DOHH2 (cell line): ENCODE data around the gene MCFD2.

Source experiments
- H3F3A ChIP-seq: fragments of 200-600 bp; sonication (generic), shearing (Covaris generic); 2 replicates; pipeline ENCODE4 v1.6.0; 2016; ENCODE audit warnings: antibody characterized with exemption, mild to moderate bottlenecking; ENCODE audit not compliant: control insufficient read depth, insufficient read depth
- H3K27ac ChIP-seq: fragments of 200-600 bp; sonication (generic); 2 replicates; pipeline ENCODE4 v1.5.1; 2014; ENCODE audit warnings: low read depth, mild to moderate bottlenecking, low read length, moderate library complexity
- H3K27me3 ChIP-seq: fragments of 200-600 bp; sonication (generic); 2 replicates; pipeline ENCODE4 v1.6.1; 2014; ENCODE audit warnings: mild to moderate bottlenecking, low read length, mixed read lengths; ENCODE audit not compliant: control insufficient read depth
- H3K36me3 ChIP-seq: fragments of 200-600 bp; sonication (generic); 2 replicates; pipeline ENCODE4 v1.6.1; 2014; ENCODE audit warnings: mild to moderate bottlenecking, low read length, moderate library complexity, mixed read lengths; ENCODE audit not compliant: control insufficient read depth
- H3K4me1 ChIP-seq: fragments of 200-600 bp; sonication (generic); 2 replicates; pipeline ENCODE4 v1.6.1; 2014; ENCODE audit warnings: mild to moderate bottlenecking, low read length, mixed read lengths; ENCODE audit not compliant: control insufficient read depth
- H3K4me2 ChIP-seq: fragments of 200-600 bp; sonication (generic); 2 replicates; pipeline ENCODE4 v1.6.0; 2014; ENCODE audit warnings: mild to moderate bottlenecking, low read length, moderate library complexity
- H3K4me3 ChIP-seq: fragments of 200-600 bp; sonication (generic); 2 replicates; pipeline ENCODE4 v1.5.1; 2014; ENCODE audit warnings: mild to moderate bottlenecking, low read length, mixed read lengths
- H3K79me2 ChIP-seq: fragments of 200-600 bp; sonication (generic); 2 replicates; pipeline ENCODE4 v1.6.1; 2014; ENCODE audit warnings: mild to moderate bottlenecking, low read length, mixed read lengths; ENCODE audit not compliant: control insufficient read depth
- H3K9me2 ChIP-seq: fragments of 200-600 bp; sonication (generic); replicated peaks from 2 replicates; pipeline ENCODE4 v1.6.1; 2014; ENCODE audit warnings: mild to moderate bottlenecking, low read length, mixed read lengths; ENCODE audit not compliant: control insufficient read depth
- H3K9me3 ChIP-seq: fragments of 200-600 bp; sonication (generic); 2 replicates; pipeline ENCODE4 v1.6.1; 2014; ENCODE audit warnings: antibody characterized with exemption, low read length, mixed read lengths; ENCODE audit not compliant: control insufficient read depth, insufficient read depth
- H4K20me1 ChIP-seq: fragments of 200-600 bp; sonication (generic); 2 replicates; pipeline ENCODE4 v1.6.0; 2014; ENCODE audit warnings: low read depth, mild to moderate bottlenecking, antibody characterized with exemption, low read length, moderate library complexity; ENCODE audit not compliant: control insufficient read depth, insufficient read depth
- EZH2phosphoT487 ChIP-seq: fragments of 200-600 bp; sonication (generic); IDR thresholded peaks from 2 replicates; pipeline ENCODE4 v1.6.1; 2017; ENCODE audit warnings: borderline replicate concordance, mild to moderate bottlenecking, antibody characterized with exemption, low read length, moderate library complexity, mixed read lengths
- TF ChIP-seq, protein P1 (sequence below): fragments of 200-600 bp; sonication (generic); IDR thresholded peaks from one replicate; pipeline ENCODE4 v1.5.1; 2014; ENCODE audit warnings: antibody characterized with exemption, mild to moderate bottlenecking, low read depth, low read length; ENCODE audit not compliant: poor library complexity, severe bottlenecking

Gene MCFD2

DNA sequence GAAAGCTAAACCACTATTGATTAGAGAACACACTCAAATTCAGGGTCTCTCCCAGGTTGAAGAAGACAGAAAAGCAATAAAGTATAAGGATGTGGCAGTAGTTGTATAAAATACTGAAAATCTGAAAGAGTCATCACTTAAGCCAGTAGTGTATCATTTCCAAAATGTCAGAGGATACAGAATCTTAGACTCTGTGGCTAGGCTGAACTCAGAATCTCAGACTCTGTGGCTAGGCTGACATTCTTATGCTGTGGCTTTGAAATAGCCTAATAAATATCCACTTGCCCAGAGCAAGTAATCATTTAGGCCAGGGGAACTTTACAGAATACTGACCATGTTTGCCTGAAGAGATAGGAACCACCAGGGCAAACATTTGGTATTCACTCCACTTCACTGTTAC is 13.1 kb downstream of the MCFD2 start:
- Histone ChIP-seq H3K27ac (no peak overlapping the region), H3K4me1 (no peaks in the 10 kb centered on the region), H3K9me3 (no peaks in the 10 kb centered on the region), H3K36me3 (peaks cover 25% of the 10 kb centered on the region), H4K20me1 (no peaks in the 10 kb centered on the region), H3K79me2 (no peaks in the 10 kb centered on the region), H3K9me2 (no peaks in the 10 kb centered on the region), H3K4me2 (no peak overlapping the region), H3K4me3 (no peak overlapping the region), H3K27me3 (no peaks in the 10 kb centered on the region), H3F3A (0 out of 2 replicates have a peak, but pooled peaks cover 5% of the 10 kb centered on the region)
- TF ChIP-seq, protein P1, sequence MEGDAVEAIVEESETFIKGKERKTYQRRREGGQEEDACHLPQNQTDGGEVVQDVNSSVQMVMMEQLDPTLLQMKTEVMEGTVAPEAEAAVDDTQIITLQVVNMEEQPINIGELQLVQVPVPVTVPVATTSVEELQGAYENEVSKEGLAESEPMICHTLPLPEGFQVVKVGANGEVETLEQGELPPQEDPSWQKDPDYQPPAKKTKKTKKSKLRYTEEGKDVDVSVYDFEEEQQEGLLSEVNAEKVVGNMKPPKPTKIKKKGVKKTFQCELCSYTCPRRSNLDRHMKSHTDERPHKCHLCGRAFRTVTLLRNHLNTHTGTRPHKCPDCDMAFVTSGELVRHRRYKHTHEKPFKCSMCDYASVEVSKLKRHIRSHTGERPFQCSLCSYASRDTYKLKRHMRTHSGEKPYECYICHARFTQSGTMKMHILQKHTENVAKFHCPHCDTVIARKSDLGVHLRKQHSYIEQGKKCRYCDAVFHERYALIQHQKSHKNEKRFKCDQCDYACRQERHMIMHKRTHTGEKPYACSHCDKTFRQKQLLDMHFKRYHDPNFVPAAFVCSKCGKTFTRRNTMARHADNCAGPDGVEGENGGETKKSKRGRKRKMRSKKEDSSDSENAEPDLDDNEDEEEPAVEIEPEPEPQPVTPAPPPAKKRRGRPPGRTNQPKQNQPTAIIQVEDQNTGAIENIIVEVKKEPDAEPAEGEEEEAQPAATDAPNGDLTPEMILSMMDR = no peak
- TF ChIP-seq EZH2phosphoT487 = no peak

DNA sequence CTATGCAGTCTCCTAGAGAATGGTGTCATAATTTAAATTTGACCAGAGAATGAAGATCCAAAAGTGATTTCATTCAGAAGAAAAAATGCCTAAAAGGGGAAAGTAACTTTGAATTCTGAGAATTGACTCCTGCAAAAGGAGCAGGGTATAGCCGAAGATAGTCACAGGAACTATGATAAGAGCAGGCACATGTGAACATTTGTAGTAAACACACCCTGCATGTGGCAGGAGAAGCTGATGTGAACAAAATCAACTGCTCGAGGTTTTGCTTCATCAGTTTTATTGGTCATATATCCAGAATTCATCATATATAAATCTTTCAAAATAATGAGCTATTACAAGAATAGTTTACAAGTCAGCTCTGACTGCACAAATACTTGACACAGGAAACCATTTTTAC is 14.0 kb downstream of the MCFD2 start:
- Histone ChIP-seq H3K9me2 (no peaks in the 10 kb centered on the region), H3K27me3 (no peaks in the 10 kb centered on the region), H3K27ac (no peak overlapping the region), H3K36me3 (peaks cover 17% of the 10 kb centered on the region), H4K20me1 (no peaks in the 10 kb centered on the region), H3K4me1 (no peaks in the 10 kb centered on the region), H3K9me3 (no peaks in the 10 kb centered on the region), H3K79me2 (no peaks in the 10 kb centered on the region), H3F3A (0 out of 2 replicates have a peak, but pooled peaks cover 5% of the 10 kb centered on the region), H3K4me3 (no peak overlapping the region), H3K4me2 (no peak overlapping the region)
- TF ChIP-seq EZH2phosphoT487 = no peak
- TF ChIP-seq, protein P1 = no peak

DNA sequence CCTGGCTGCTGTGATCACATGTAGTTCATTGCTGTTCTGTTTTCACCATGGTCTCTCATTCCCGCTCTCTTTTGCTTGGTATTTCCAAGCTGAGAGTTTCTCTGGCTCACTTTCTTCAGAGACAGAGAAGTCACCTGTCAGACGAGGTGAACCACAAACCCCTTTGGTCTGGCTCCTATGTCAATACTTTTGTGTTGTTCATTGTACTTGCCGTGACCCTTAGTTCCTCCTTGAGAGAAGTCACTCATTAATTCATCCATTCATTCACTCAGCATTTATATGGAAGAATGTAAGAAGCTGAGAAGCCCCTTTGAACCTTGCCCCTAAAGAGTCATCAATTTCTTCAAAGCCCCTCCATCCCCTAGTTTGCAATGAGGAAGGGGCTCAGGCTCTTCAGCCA is 15.2 kb downstream of the MCFD2 start:
- H3K79me2 ChIP-seq = no peaks in the 10 kb centered on the region
- no peaks in the 10 kb centered on the region for H4K20me1 ChIP-seq
- no peak overlapping the region for H3K4me2 ChIP-seq
- peaks cover 6% of the 10 kb centered on the region for H3K36me3 ChIP-seq
- no peak overlapping the region for H3K27ac ChIP-seq
- H3K27me3 ChIP-seq = no peaks in the 10 kb centered on the region
- no peaks in the 10 kb centered on the region for H3K4me1 ChIP-seq
- H3K9me2 ChIP-seq = no peaks in the 10 kb centered on the region
- H3K9me3 ChIP-seq = no peaks in the 10 kb centered on the region
- H3K4me3 ChIP-seq = no peak overlapping the region
- 0 out of 2 replicates have a peak, but pooled peaks cover 5% of the 10 kb centered on the region for H3F3A ChIP-seq
- TF ChIP-seq EZH2phosphoT487 = no peak
- TF ChIP-seq, protein P1 = no peak

DNA sequence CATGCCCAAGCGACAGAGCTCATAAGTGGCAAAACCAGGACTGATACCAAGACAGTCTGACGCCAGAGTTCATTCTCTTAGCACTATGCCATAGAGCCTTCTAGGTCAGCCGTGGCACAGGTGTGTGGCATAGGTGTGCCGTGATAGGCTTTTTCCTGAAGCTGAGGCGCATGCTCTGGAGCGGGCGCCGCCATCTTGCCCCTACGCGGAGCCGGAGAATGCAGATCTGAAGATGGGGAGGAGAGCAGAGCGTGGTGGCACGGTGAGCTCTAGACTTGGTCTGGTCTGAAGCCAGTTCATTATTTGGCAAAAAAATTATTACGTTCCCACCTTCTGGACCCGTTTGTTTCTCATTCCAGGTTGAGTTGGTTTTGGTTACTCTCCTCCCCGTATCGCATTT is 16.6 kb downstream of the MCFD2 start:
- Histone ChIP-seq H4K20me1 (no peaks in the 10 kb centered on the region), H3K9me2 (no peaks in the 10 kb centered on the region), H3K4me2 (no peak overlapping the region), H3K27me3 (no peaks in the 10 kb centered on the region), H3K36me3 (no peaks in the 10 kb centered on the region), H3K9me3 (no peaks in the 10 kb centered on the region), H3K4me1 (no peaks in the 10 kb centered on the region), H3K27ac (no peak overlapping the region), H3K79me2 (no peaks in the 10 kb centered on the region), H3F3A (0 out of 2 replicates have a peak, but pooled peaks cover 5% of the 10 kb centered on the region), H3K4me3 (no peak overlapping the region)
- TF ChIP-seq, protein P1 = no peak
- TF ChIP-seq EZH2phosphoT487 = no peak
